ENCODE measurements around the gene ZNF467. TPM values are rescaled to one million over a fixed set of nuclear protein-coding genes. Genes with fewer than 3 reads are reported as not detected.

The ZNF467 gene
- total and polyA plus RNA-seq, 2 donors (not counting 1 experiment from before 2014, with no cell fraction given): 0.39 to 1.1 TPM

DNA sequence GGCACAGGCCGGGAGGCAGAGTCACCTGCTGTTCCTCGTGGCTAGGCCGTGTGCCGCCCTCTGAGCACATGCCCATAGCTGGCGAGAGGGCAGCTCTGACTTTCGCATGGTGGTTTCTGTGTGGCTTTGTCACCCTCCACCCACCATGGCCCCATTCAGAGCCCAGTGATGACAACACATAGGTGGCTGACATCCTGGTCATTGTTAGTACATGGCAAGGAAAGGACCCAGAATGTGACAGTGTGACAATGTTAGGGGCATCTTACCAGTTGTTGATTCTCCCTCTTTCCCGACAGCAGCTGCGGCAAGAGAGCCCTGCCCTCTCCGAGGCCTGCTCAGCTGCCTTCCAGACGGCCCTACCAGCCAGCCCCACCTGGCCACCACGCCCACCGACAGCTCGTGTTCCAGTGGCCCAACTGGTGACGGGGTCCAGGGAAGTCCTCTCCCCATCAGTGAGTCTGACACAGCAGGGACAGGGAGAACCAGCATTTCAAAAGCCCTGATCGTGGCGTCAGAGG lies 52.2 kb downstream of the ZNF467 start:
- WGBS (ENCODE audit: insufficient coverage): 97% methylated on average over 16 of the region's 16 CpGs
- no peak overlapping the region for H3K27ac Mint-ChIP-seq

DNA sequence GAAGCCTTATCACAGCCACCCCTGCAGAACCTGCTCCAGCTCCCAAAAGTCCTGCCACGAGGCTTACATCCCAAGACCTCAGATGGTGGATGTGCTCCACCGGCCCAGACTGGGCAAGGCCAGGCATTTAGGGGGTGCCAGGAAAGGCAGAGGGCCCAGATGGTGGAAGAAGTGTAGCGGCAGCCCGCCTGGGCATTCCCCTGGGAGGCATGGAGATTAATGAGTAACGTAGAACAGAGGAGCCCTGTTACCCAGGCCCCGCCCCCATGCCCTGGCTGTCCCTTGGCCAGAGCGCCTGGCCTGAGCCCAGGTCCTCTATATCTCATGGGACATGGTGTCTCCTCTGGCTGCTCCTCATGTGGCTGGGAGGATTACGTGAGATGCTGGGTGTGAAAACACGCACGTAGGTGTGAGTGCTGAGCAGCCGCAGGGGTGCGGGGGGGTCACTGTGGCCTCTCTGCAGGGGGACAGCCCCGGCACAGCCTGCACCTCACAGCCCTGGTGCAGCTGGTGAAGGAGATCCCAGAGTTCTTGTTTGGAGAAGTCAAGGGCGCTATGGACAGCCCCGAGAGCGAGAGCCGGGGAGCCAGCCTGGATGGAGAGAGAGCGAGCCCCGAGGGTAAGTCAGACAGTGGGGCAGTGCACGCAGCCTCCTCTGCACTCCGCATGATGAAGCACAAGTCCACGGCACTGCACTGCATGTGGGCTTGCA lies 52.9 kb downstream of the ZNF467 start:
- WGBS (ENCODE audit: insufficient coverage): 95% methylated on average over 21 of the region's 22 CpGs
- H2AFZ ChIP-seq (ENCODE audit: insufficient read depth, low read depth, low read length, poor library complexity, severe bottlenecking): no peak overlapping the region
- no peak for TF ChIP-seq EZH2 (IDR thresholded peaks at IDR 0.05; ENCODE audit: borderline replicate concordance, insufficient read depth, low read depth, low read length, poor library complexity, severe bottlenecking)
- TF ChIP-seq, protein P1, sequence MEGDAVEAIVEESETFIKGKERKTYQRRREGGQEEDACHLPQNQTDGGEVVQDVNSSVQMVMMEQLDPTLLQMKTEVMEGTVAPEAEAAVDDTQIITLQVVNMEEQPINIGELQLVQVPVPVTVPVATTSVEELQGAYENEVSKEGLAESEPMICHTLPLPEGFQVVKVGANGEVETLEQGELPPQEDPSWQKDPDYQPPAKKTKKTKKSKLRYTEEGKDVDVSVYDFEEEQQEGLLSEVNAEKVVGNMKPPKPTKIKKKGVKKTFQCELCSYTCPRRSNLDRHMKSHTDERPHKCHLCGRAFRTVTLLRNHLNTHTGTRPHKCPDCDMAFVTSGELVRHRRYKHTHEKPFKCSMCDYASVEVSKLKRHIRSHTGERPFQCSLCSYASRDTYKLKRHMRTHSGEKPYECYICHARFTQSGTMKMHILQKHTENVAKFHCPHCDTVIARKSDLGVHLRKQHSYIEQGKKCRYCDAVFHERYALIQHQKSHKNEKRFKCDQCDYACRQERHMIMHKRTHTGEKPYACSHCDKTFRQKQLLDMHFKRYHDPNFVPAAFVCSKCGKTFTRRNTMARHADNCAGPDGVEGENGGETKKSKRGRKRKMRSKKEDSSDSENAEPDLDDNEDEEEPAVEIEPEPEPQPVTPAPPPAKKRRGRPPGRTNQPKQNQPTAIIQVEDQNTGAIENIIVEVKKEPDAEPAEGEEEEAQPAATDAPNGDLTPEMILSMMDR (IDR thresholded peaks at IDR 0.05): no peak
- H3K79me2 ChIP-seq (ENCODE audit: control insufficient read depth, insufficient read depth, low read length): no peaks in the 10 kb centered on the region
- intact Hi-C loops (cut with micrococcal nuclease): no loop called here
- no peaks in the 10 kb centered on the region for H3K27me3 Mint-ChIP-seq
- H3K9me3 Mint-ChIP-seq (ENCODE audit: insufficient read depth): no peaks in the 10 kb centered on the region
- H3K27ac Mint-ChIP-seq: no peak overlapping the region
- no peaks in the 10 kb centered on the region for H3K27me3 ChIP-seq (replicated peaks in 1 of 4; ENCODE audit: control extremely low read depth in 1 of 4, control insufficient read depth in 3 of 4, insufficient read depth in 4 of 4, low read length in 3 of 4)
- H3K9ac ChIP-seq (ENCODE audit: low read length): no peak overlapping the region
- DNase-seq (no peak), ATAC-seq (ENCODE audit: low read depth) (no peak)
- no peaks in the 10 kb centered on the region for H4K20me1 ChIP-seq (ENCODE audit: control insufficient read depth, insufficient read depth, low read length, poor library complexity, severe bottlenecking)
- no peak overlapping the region for H3K4me3 ChIP-seq (ENCODE audit: control extremely low read depth in 1 of 5, extremely low read depth in 1 of 5, insufficient read depth in 1 of 5, low read depth in 2 of 5, low read length in 4 of 5)
- no peak overlapping the region for H3K4me2 ChIP-seq (replicated peaks; ENCODE audit: low read depth, low read length, poor library complexity, severe bottlenecking)
- H3K27ac ChIP-seq (ENCODE audit: low read length in 2 of 2): no peak overlapping the region
- H3K4me1 ChIP-seq (ENCODE audit: control insufficient read depth in 2 of 2, insufficient read depth in 2 of 2, low read length in 2 of 2): peaks cover under 1 to 6% of the 10 kb centered on the region in 2 donors
- no peak overlapping the region for H3K4me3 Mint-ChIP-seq
- ChIA-PET CTCF (no interaction called here), POLR2A (no interaction called here)
- no peaks in the 10 kb centered on the region for H3K9me3 ChIP-seq (ENCODE audit: control extremely low read depth in 1 of 3, control insufficient read depth in 2 of 3, insufficient read depth in 1 of 3, low read length in 2 of 3)
- peaks cover 0 to 20% of the 10 kb centered on the region in 2 experiments for H3K36me3 ChIP-seq (replicated peaks in 1 of 2; ENCODE audit: control extremely low read depth in 1 of 2, control insufficient read depth in 1 of 2, extremely low read depth in 1 of 2, insufficient read depth in 2 of 2, low read length in 1 of 2)
- H3K4me1 Mint-ChIP-seq: peaks cover 12% of the 10 kb centered on the region

More for the DNA sequence above, 52.2 kb downstream of the ZNF467 start:
- no peak overlapping the region for H2AFZ ChIP-seq (ENCODE audit: insufficient read depth, low read depth, low read length, poor library complexity, severe bottlenecking)
- no peaks in the 10 kb centered on the region for H4K20me1 ChIP-seq (ENCODE audit: control insufficient read depth, insufficient read depth, low read length, poor library complexity, severe bottlenecking)
- TF ChIP-seq, protein P1 (IDR thresholded peaks at IDR 0.05): no peak
- TF ChIP-seq EZH2 (IDR thresholded peaks at IDR 0.05; ENCODE audit: borderline replicate concordance, insufficient read depth, low read depth, low read length, poor library complexity, severe bottlenecking): no peak
- H3K9me3 Mint-ChIP-seq (ENCODE audit: insufficient read depth): no peaks in the 10 kb centered on the region
- DNase-seq (no peak), ATAC-seq (ENCODE audit: low read depth) (no peak)
- intact Hi-C loops (cut with micrococcal nuclease): no loop called here
- no peak overlapping the region for H3K4me3 Mint-ChIP-seq
- H3K27ac ChIP-seq (ENCODE audit: low read length in 2 of 2): no peak overlapping the region
- H3K4me1 ChIP-seq (ENCODE audit: control insufficient read depth in 2 of 2, insufficient read depth in 2 of 2, low read length in 2 of 2): no peaks in the 10 kb centered on the region
- H3K27me3 ChIP-seq (replicated peaks in 1 of 4; ENCODE audit: control extremely low read depth in 1 of 4, control insufficient read depth in 3 of 4, insufficient read depth in 4 of 4, low read length in 3 of 4): no peaks in the 10 kb centered on the region
- POLR2A ChIA-PET: no interaction called here
- CTCF ChIA-PET: no interaction called here
- H3K36me3 ChIP-seq (replicated peaks in 1 of 2; ENCODE audit: control extremely low read depth in 1 of 2, control insufficient read depth in 1 of 2, extremely low read depth in 1 of 2, insufficient read depth in 2 of 2, low read length in 1 of 2): peaks cover 0 to 22% of the 10 kb centered on the region in 2 experiments
- no peak overlapping the region for H3K4me3 ChIP-seq (ENCODE audit: control extremely low read depth in 1 of 5, extremely low read depth in 1 of 5, insufficient read depth in 1 of 5, low read depth in 2 of 5, low read length in 4 of 5)
- H3K9ac ChIP-seq (ENCODE audit: low read length): no peak overlapping the region
- no peaks in the 10 kb centered on the region for H3K27me3 Mint-ChIP-seq
- H3K9me3 ChIP-seq (ENCODE audit: control extremely low read depth in 1 of 3, control insufficient read depth in 2 of 3, insufficient read depth in 1 of 3, low read length in 2 of 3): no peaks in the 10 kb centered on the region
- no peaks in the 10 kb centered on the region for H3K79me2 ChIP-seq (ENCODE audit: control insufficient read depth, insufficient read depth, low read length)
- peaks cover 6% of the 10 kb centered on the region for H3K4me1 Mint-ChIP-seq
- no peak overlapping the region for H3K4me2 ChIP-seq (replicated peaks; ENCODE audit: low read depth, low read length, poor library complexity, severe bottlenecking)

Data from B cell (primary cell).